Mesothelial cell of epicardium (in vitro differentiated cells): ENCODE data around the gene MAPRE3. TPM values are rescaled to one million over a fixed set of nuclear protein-coding genes. Genes with fewer than 3 reads are reported as not detected.

Source experiments
- DNase-seq, 2 experiments: peaks; one replicate each; pipeline ENCODE4 v3.0.0; 2021; ENCODE audit warnings: low spot score in 2 of 2; ENCODE audit not compliant: unreplicated experiment in 2 of 2
- H3K27ac Mint-ChIP-seq: 2 replicates; pipeline ENCODE4 v1.8.0; 2021; ENCODE audit warnings: mixed read lengths
- H3K27me3 Mint-ChIP-seq: 2 replicates; pipeline ENCODE4 v1.8.0; 2021; ENCODE audit warnings: low read depth, mixed read lengths
- H3K36me3 Mint-ChIP-seq: 2 replicates; pipeline ENCODE4 v1.8.0; 2021; ENCODE audit warnings: mixed read lengths
- H3K4me1 Mint-ChIP-seq: 2 replicates; pipeline ENCODE4 v1.8.0; 2021; ENCODE audit warnings: mixed read lengths
- H3K4me3 Mint-ChIP-seq: 2 replicates; pipeline ENCODE4 v1.8.0; 2021; ENCODE audit warnings: mild to moderate bottlenecking, moderate library complexity, mixed read lengths
- H3K9me3 Mint-ChIP-seq: 2 replicates; pipeline ENCODE4 v1.8.0; 2021; ENCODE audit warnings: mixed read lengths
- total RNA-seq: library from RNA; stranded (reverse); gene quantifications from 3 replicates; pipeline ENCODE4 v1.2.1, GENCODE V29; 2021
- TF ChIP-seq, protein P1 (sequence below): fragments of 200-600 bp; sonication (generic); IDR thresholded peaks from one replicate; pipeline ENCODE4 v1.5.0; 2021; ENCODE audit warnings: antibody characterized with exemption; ENCODE audit not compliant: unreplicated experiment

Gene MAPRE3
- total RNA-seq, 1 donor from 2014 or later: 14.8 TPM

GRCh38 chr2:27003857-27004256 lies 33.4 kb downstream of the MAPRE3 start:
- no peaks in the 10 kb centered on the region for H3K9me3 Mint-ChIP-seq
- no peaks in the 10 kb centered on the region for H3K27me3 Mint-ChIP-seq

DNA sequence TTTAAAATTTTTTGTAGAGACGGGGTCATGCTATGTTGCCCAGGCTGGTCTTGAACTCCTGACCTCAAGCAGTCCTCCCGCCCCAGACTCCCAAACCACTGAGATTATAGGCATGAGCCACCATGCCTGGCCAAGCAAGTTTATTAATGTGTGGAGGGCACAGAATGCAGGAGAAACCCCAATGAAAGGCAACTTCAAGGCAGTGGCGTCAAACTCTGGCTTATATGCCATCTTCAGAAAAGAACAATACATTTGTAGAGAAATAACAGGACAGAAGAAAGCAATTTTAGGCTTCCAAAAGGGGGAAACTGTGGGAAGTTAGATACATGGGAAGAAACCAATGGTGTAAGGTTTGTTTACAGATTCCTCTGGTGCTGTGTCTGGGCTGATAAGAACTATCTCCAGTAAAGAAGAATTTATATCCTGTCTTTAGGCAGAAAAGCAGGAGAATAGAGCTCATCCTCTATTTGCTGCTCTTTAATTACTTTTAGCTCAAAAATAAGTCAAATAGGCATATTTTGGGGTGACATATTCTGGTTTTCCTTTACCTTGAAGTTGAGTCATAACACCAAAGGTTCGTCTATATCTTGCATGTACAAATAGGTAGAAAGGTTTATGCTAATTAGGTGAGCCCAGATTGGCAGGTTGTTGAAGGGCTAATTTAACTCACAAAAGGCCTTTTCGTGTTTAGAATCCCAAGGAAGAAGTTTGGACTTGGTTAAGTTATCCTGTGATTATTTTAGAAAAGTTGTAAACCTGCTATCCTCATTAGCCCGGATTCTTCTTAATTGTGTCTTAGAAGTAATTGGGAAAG lies 36.4 kb downstream of the MAPRE3 start:
- no peaks in the 10 kb centered on the region for H3K9me3 Mint-ChIP-seq
- no peak overlapping the region for H3K27ac Mint-ChIP-seq
- H3K27me3 Mint-ChIP-seq: no peaks in the 10 kb centered on the region
- H3K4me1 Mint-ChIP-seq: peaks cover 11% of the 10 kb centered on the region
- TF ChIP-seq, protein P1, sequence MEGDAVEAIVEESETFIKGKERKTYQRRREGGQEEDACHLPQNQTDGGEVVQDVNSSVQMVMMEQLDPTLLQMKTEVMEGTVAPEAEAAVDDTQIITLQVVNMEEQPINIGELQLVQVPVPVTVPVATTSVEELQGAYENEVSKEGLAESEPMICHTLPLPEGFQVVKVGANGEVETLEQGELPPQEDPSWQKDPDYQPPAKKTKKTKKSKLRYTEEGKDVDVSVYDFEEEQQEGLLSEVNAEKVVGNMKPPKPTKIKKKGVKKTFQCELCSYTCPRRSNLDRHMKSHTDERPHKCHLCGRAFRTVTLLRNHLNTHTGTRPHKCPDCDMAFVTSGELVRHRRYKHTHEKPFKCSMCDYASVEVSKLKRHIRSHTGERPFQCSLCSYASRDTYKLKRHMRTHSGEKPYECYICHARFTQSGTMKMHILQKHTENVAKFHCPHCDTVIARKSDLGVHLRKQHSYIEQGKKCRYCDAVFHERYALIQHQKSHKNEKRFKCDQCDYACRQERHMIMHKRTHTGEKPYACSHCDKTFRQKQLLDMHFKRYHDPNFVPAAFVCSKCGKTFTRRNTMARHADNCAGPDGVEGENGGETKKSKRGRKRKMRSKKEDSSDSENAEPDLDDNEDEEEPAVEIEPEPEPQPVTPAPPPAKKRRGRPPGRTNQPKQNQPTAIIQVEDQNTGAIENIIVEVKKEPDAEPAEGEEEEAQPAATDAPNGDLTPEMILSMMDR: no peak
- no peak overlapping the region for H3K4me3 Mint-ChIP-seq
- H3K36me3 Mint-ChIP-seq: no peaks in the 10 kb centered on the region
- DNase-seq: no peak

More at GRCh38 chr2:27003857-27004256, 33.4 kb downstream of the MAPRE3 start:
- H3K4me1 Mint-ChIP-seq: peaks cover 10% of the 10 kb centered on the region
- TF ChIP-seq, protein P1: no peak
- no peak overlapping the region for H3K4me3 Mint-ChIP-seq
- H3K36me3 Mint-ChIP-seq: no peaks in the 10 kb centered on the region
- H3K27ac Mint-ChIP-seq: no peak overlapping the region
- DNase-seq: no peak

GRCh38 chr2:27007416-27008374 lies 37.3 kb downstream of the MAPRE3 start:
- Mint-ChIP-seq H3K27me3 (no peaks in the 10 kb centered on the region), H3K4me3 (no peak overlapping the region), H3K36me3 (no peaks in the 10 kb centered on the region), H3K4me1 (peaks cover 11% of the 10 kb centered on the region), H3K9me3 (no peaks in the 10 kb centered on the region), H3K27ac (no peak overlapping the region)
- TF ChIP-seq, protein P1: no peak
- no peak for DNase-seq

DNA sequence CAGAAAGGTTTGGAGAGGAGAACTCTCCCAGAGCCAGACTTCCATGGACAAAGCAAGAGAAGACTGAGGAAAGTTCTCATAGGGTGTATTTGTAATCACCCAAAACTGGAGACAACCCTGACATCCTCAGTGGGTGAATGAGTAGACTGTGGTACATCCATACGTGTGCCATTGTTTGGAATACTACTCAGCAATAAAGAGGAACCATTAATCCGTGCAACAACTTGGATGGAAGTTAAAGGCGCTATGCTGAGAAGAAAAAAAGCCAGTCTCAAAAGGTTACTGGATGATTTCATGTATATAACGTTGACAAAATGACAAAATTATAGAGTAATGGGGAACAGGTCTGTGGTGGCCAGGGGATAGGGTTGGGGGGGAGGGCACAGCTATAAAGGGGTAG lies 38.2 kb downstream of the MAPRE3 start:
- Mint-ChIP-seq H3K4me3 (no peak overlapping the region), H3K4me1 (peaks cover 11% of the 10 kb centered on the region), H3K36me3 (no peaks in the 10 kb centered on the region), H3K27me3 (no peaks in the 10 kb centered on the region), H3K27ac (no peak overlapping the region), H3K9me3 (no peaks in the 10 kb centered on the region)
- DNase-seq: no peak
- TF ChIP-seq, protein P1: no peak

DNA sequence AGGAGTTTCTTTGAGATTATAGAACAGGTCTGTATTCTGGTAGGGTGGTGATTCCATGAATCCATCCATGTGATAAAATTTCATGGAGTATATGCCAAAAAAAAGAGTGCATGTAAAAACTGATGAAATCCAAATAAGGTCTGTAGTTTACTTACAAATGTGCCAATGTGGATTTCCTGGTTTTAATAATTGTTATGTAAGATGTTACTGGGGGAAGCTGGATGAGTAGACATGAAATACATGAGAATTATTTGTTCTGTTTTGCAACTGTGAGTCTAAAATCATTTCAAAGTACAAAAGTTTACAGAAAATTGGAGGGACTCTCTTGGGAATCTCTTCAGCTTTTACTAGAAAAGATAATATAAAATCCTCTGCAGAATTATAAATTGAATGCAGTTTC lies 38.6 kb downstream of the MAPRE3 start:
- Mint-ChIP-seq H3K27ac (no peak overlapping the region), H3K4me1 (peaks cover 11% of the 10 kb centered on the region)
- DNase-seq: no peak

More for the DNA sequence above, 38.6 kb downstream of the MAPRE3 start:
- TF ChIP-seq, protein P1: no peak
- Mint-ChIP-seq H3K9me3 (no peaks in the 10 kb centered on the region), H3K36me3 (no peaks in the 10 kb centered on the region), H3K27me3 (no peaks in the 10 kb centered on the region), H3K4me3 (no peak overlapping the region)
